ENCODE results near the gene FOXN1.

GRCh38 chr17:28574526-28574925, 68.4 kb downstream of the FOXN1 start:
- TF ChIP-seq EZH2 (IDR thresholded peaks at IDR 0.05; ENCODE audit: borderline replicate concordance) (no peak), CTCF (IDR thresholded peaks at IDR 0.05; ENCODE audit: poor library complexity) (no peak)
